Testis (tissue), 3 donors: Measurements from ENCODE around the gene EFNA1. TPM values are rescaled to one million over a fixed set of nuclear protein-coding genes. Genes with fewer than 3 reads are reported as not detected.
A peak's percentile ranks its signal among the peaks of the same experiment; 100 is the strongest.

ENCODE experiments used
- DNase-seq: peaks from one replicate; pipeline ENCODE4 v3.0.0-alpha.2; 2019
- H3K27ac ChIP-seq, 2 donors: fragments of 200-600 bp; sonication (generic); one replicate each; pipeline ENCODE4 v1.5.1; 2019
- H3K27me3 ChIP-seq: fragments of 200-600 bp; sonication (generic); one replicate; pipeline ENCODE4 v1.5.1; 2019
- H3K36me3 ChIP-seq: fragments of 200-600 bp; sonication (generic); one replicate; pipeline ENCODE4 v1.5.1; 2017; ENCODE audit warnings: low read depth; ENCODE audit errors: missing control alignments
- H3K4me1 ChIP-seq: fragments of 200-600 bp; sonication (generic); one replicate; pipeline ENCODE4 v1.5.1; 2019
- H3K4me3 ChIP-seq, 2 donors: fragments of 200-600 bp; sonication (generic); one replicate each; pipeline ENCODE4 v1.5.1; 2017 to 2019
- H3K9me3 ChIP-seq: fragments of 200-600 bp; sonication (generic); one replicate; pipeline ENCODE4 v1.5.1; 2017
- CTCF ChIP-seq, 3 experiments: fragments of 450-650 bp in 2 of 3; fragments of 200-600 bp in 1 of 3; sonication (generic) in 1 of 3; IDR thresholded peaks; one replicate each; pipeline ENCODE4 v1.5.1; 2016 to 2019; ENCODE audit warnings: antibody characterized with exemption in 3 of 3, mild to moderate bottlenecking in 2 of 3, moderate library complexity in 1 of 3
- POLR2A ChIP-seq: fragments of 450-650 bp; IDR thresholded peaks from one replicate; pipeline ENCODE4 v1.6.1; 2017; ENCODE audit warnings: antibody characterized with exemption, mild to moderate bottlenecking, moderate library complexity
- WGBS, 2 donors: methylation state at CpG; one replicate each; pipeline ENCODE4 v1.1.5; 2018; 5-methylcytosine and 5-hydroxymethylcytosine counted together
- intact Hi-C: fragments of 100-400 bp; cut with DNase I; formaldehyde crosslinking; loops from one replicate; pipeline ENCODE4 v1.15.1; 2023; ENCODE audit warnings: low total_unique reads
- polyA plus RNA-seq: library from polyadenylated mRNA; stranded (reverse); fragments of 350-450 nt; fragmentation: Illumina TruSeq; extraction: RNeasy Lipid Tissue Mini Kit (QIAGEN cat#74804); gene quantifications from one replicate; pipeline ENCODE4 v1.2.3, GENCODE V29; 2014; ENCODE audit warnings: low read depth, low replicate concordance; ENCODE audit not compliant: insufficient read depth
- total RNA-seq, 2 donors: library from RNA; depleted of rRNA; stranded (reverse); fragments of >200 nt; gene quantifications; one replicate each; pipeline ENCODE4 v1.2.3, GENCODE V29; 2016

EFNA1 gene
- total and polyA plus RNA-seq, 3 donors from 2014 or later: 13.0 to 14.5 (median 13.1) TPM

DNA sequence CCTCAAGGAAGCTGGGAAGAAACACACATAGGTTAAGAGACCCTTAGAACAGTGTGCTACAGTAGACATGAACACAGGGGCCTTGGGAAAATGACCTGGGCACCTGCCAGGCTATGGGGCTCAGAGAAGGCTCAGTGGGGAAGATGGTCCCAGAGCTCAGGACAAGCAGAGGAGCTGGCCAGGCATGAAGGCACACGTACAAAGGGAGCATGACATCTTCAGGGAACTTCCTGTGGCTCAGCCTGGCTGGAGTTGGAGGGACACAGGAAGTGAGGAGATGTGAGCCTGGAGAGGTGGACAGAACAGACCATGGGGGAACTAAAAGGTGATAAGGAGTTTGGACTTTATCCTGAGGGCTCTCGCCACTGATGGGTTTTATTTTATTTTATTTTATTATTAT, 4.2 kb downstream of the EFNA1 start:
- intact Hi-C loops: no loop called here
- WGBS, 2 donors: 68 to 73% methylated on average over 2 of the region's 2 CpGs
- Histone ChIP-seq H3K4me1 (peaks cover 38% of the 10 kb centered on the region), H3K27me3 (no peaks in the 10 kb centered on the region), H3K4me3 (no peak overlapping the region), H3K27ac (no peak overlapping the region), H3K9me3 (no peaks in the 10 kb centered on the region), H3K36me3 (no peaks in the 10 kb centered on the region)
- DNase-seq: no peak
- no peak for TF ChIP-seq POLR2A
- TF ChIP-seq CTCF (IDR thresholded peaks at IDR 0.05): no peak

- no peak overlapping the region for H3K4me3 ChIP-seq
- H3K27ac ChIP-seq: no peak overlapping the region
- 80 to 84% methylated on average over 7 of the region's 7 CpGs for WGBS, 2 donors
- peaks cover 29% of the 10 kb centered on the region for H3K4me1 ChIP-seq
- no peaks in the 10 kb centered on the region for H3K27me3 ChIP-seq
- TF ChIP-seq CTCF (IDR thresholded peaks at IDR 0.05) (no peak), POLR2A (no peak)
- no peak for DNase-seq
- intact Hi-C loops: no loop called here
- no peaks in the 10 kb centered on the region for H3K36me3 ChIP-seq
- H3K9me3 ChIP-seq: no peaks in the 10 kb centered on the region
Measured at GRCh38 chr1:155133799-155134281, 6.2 kb downstream of the EFNA1 start.

DNA sequence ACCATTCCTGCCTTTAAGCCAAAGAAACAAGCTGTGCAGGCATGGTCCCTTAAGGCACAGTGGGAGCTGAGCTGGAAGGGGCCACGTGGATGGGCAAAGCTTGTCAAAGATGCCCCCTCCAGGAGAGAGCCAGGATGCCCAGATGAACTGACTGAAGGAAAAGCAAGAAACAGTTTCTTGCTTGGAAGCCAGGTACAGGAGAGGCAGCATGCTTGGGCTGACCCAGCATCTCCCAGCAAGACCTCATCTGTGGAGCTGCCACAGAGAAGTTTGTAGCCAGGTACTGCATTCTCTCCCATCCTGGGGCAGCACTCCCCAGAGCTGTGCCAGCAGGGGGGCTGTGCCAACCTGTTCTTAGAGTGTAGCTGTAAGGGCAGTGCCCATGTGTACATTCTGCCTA, 6.6 kb downstream of the EFNA1 start:
- TF ChIP-seq POLR2A (no peak), CTCF (IDR thresholded peaks at IDR 0.05) (no peak)
- no peaks in the 10 kb centered on the region for H3K9me3 ChIP-seq
- DNase-seq: no peak
- no peaks in the 10 kb centered on the region for H3K36me3 ChIP-seq
- H3K4me1 ChIP-seq: peaks cover 26% of the 10 kb centered on the region
- 18 to 29% methylated on average over 1 of the region's 1 CpG for WGBS, 2 donors
- H3K4me3 ChIP-seq: no peak overlapping the region
- H3K27ac ChIP-seq: peak overlapping the region; percentile 95 to 96
- intact Hi-C loops: no loop called here
- H3K27me3 ChIP-seq: no peaks in the 10 kb centered on the region

DNA sequence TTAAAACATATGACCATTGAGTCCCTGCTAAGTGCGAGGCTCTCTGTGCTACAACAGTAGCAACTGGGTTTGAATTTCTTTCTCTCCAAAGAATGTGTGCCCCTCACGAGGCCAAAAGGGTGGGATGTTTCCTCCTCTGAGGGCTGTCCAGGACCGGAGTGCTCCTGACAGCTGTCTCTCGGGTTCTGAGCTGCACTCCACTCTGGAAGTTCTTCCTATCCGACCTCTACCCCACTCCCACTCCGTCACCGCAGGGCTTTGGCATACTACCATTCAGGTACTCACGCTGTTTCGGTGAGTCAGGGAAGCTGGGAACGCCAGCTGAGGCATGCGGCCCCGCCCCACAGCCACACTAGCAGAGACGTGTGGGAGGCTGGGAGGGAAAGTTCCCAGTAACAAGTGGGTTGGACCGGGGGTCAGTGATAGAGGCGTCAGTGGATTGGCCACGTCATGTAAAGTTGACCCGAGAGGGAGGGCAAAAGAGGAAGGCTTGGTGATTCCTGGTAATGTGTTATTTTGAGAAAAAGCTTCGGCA, 7.3 kb downstream of the EFNA1 start:
- intact Hi-C loops: no loop called here
- peaks cover 25% of the 10 kb centered on the region for H3K4me1 ChIP-seq

DNA sequence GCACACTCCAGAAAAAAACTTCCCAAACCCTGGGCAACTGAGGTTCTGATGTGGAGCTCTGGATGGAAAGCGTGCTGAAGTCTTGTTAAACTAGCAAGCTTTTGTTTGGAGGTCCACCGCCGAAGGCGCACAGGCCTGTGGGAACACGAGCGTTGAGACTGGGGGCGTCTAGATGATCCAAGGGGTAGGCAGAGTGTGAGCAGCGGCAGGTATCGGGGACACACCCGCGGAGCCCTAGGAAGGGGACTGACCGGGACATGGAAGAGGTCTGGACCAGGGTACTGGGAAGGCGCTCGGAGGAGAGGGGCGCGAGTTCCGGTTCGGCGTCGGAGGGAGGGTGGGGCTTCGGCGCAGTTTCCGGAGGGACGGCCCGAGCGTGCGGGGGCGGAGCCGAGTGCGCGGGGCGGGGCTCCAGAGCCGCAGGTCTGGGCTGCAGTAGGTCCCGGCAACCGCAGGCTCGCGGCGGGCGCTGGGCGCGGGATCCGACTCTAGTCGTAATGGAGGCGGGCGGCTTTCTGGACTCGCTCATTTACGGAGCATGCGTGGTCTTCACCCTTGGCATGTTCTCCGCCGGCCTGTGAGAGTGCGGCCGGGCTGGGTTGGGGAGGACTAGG, 7.8 kb downstream of the EFNA1 start, which contains the start of gene SLC50A1:
Gene SLC50A1, plus strand, starts transcription at position 438 of the 614 bp plus-strand sequence. Its CDS starts 60 bp downstream, at position 498.
- no peaks in the 10 kb centered on the region for H3K27me3 ChIP-seq
- peaks cover 25% of the 10 kb centered on the region for H3K4me1 ChIP-seq
- H3K9me3 ChIP-seq: no peaks in the 10 kb centered on the region
- peak within 1 kb of the TSS; percentile 68 to 82 for H3K4me3 ChIP-seq
- WGBS, 2 donors: 0 to 1% methylated on average over 26 to 50 of the region's 52 CpGs
- peak; percentile 96 for DNase-seq
- H3K36me3 ChIP-seq: no peaks in the 10 kb centered on the region
- peak within 1 kb of the TSS; percentile 95 to 96 for H3K27ac ChIP-seq
- TF ChIP-seq POLR2A: peak; percentile 55
- peak; percentile 8 to 54 (median 51) for TF ChIP-seq CTCF (IDR thresholded peaks at IDR 0.05)
- intact Hi-C loops: no loop called here

More for the DNA sequence above, 7.3 kb downstream of the EFNA1 start:
- Histone ChIP-seq H3K27me3 (no peaks in the 10 kb centered on the region), H3K36me3 (no peaks in the 10 kb centered on the region), H3K27ac (peak overlapping the region; percentile 95 to 96), H3K4me3 (peak overlapping the region; percentile 68 to 82), H3K9me3 (no peaks in the 10 kb centered on the region)
- WGBS, 2 donors: 0 to 1% methylated on average over 13 to 18 of the region's 18 CpGs
- DNase-seq: peak; percentile 93
- no peak for TF ChIP-seq POLR2A
